HG02571 (cell line): ENCODE data around the gene TUBA1C.
"Not testable (repeated sequence)": the region's sequence is repeated elsewhere in the genome, so short reads cannot be mapped to it uniquely, and the experiment has no call there.

ENCODE experiments used
- ATAC-seq: cut with Tn5 transposase; IDR thresholded peaks from one replicate; pipeline ENCODE4 v1.9.1; 2021; ENCODE audit warnings: mild to moderate bottlenecking, moderate library complexity; ENCODE audit not compliant: unreplicated experiment

TUBA1C gene

DNA sequence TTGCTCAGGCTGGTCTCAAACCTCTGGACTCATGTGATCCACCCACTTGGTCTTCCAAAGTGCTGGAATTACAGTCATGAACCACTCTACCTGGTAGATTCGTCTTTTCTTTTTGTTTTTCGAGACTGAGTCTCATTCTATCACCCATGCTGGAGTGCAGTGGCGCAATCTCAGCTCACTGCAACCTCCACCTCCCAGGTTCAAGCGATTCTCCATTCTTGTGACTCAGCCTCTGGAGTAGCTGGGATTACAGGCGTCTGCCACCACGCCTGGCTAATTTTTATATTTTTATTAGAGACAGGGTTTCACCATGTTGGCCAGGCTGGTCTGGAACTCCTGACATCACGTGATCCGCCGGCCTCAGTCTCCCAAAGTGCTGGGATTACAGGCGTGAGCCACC lies 9.4 kb upstream of the TUBA1C start:
- ATAC-seq, result not testable (repeated sequence)

- no peak for ATAC-seq
Measured at GRCh38 chr12:49255857-49256637, 8.8 kb upstream of the TUBA1C start.

- not testable (repeated sequence) for ATAC-seq
Measured at GRCh38 chr12:49257508-49258184, 7.2 kb upstream of the TUBA1C start.

GRCh38 chr12:49259452-49259851 lies 5.4 kb upstream of the TUBA1C start:
- no peak for ATAC-seq

DNA sequence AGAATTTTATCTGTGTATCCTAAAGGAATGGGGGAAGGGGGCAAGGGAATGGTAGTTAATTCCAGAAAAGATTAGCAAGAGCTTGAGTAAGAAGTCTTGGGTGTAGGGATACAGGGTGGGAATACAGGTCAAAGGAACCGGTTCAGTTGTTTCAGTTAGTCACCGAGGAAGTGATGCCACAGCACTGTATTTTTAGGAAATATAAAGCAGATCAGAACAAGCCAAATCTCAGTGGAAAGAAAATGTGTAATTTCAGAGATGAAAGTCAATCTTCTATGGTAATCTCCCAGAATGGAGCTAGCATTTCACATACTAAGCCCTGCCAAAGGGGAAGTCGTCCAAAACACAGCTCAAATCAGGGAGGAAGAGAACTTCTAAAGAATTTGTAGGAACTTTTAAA lies 4.7 kb upstream of the TUBA1C start:
- ATAC-seq, result no peak

DNA sequence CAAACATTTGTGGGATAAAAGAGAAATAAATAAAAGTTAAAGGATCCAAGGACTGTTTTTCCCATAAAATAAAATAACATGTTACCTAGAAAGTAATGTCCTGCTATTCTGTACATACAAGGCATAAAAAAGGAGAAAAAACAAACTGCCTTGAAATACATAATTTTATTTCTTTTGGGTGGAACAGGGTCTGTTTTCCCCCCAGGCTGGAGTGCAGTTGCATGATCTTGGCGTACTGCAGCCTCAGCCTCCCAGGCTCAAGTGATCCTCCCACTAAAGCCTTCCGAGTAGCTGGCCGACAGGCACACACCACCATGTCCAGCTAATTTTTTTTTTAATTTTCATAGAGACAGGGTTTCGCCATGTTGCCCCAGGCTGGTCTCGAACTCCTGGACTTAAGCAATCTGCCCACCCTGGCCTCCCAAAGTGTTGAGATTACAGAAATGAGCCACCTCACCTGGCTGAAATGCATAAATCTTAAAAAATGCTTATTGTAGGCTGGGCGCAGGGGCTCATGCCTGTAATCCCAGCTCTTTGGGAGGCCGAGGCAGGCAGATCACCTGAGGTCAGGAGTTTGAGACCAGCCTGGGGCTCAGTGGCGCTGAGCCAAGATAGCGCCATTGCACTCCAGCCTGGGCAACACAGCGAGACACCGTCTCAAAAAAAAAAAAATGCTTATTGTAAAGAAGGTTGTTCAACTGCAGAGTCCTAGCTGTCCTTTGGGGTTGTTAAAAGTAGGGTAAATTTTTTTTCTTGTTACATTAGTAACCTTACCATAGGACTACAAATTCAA lies 4.1 kb upstream of the TUBA1C start:
- no peak for ATAC-seq

DNA sequence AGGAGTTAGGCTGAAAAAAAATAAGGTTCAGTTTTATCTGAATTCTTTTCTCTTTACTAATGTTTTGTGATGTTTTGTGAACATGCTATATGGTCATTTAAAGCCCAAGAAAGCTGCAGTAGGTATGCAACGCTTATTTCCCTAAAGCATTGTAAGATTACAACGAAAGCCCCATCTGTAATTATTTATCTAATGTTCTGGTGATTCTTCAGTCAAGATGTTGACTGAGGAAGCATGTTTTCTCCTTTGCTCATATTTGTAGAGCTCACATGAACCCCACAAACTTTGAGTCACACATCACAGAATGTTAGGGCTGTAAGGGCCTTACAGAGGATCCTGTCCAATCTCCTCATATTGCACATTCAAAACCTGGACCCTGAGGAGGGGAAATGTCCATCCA lies 3.2 kb upstream of the TUBA1C start:
- no peak for ATAC-seq

GRCh38 chr12:49263400-49263763 lies 1.5 kb upstream of the TUBA1C start:
- no peak for ATAC-seq

GRCh38 chr12:49264466-49264872 lies 413 bp upstream of the TUBA1C start:
- ATAC-seq, result peak; percentile 29

DNA sequence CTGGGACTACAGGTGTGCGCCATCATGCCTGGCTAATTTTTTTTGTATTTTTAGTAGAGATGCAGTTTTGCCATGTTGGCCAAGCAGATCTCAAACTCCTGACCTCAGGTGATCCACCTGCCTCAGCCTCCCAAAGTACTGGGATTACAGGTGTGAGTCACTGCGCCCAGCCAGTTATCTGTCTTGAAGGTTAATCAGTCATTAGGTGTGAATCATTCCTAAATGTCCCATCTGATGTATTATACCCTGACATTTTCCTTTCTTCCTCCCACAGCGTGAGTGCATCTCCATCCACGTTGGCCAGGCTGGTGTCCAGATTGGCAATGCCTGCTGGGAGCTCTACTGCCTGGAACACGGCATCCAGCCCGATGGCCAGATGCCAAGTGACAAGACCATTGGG lies 4.3 kb downstream of the TUBA1C start:
- ATAC-seq, result not testable (repeated sequence)

DNA sequence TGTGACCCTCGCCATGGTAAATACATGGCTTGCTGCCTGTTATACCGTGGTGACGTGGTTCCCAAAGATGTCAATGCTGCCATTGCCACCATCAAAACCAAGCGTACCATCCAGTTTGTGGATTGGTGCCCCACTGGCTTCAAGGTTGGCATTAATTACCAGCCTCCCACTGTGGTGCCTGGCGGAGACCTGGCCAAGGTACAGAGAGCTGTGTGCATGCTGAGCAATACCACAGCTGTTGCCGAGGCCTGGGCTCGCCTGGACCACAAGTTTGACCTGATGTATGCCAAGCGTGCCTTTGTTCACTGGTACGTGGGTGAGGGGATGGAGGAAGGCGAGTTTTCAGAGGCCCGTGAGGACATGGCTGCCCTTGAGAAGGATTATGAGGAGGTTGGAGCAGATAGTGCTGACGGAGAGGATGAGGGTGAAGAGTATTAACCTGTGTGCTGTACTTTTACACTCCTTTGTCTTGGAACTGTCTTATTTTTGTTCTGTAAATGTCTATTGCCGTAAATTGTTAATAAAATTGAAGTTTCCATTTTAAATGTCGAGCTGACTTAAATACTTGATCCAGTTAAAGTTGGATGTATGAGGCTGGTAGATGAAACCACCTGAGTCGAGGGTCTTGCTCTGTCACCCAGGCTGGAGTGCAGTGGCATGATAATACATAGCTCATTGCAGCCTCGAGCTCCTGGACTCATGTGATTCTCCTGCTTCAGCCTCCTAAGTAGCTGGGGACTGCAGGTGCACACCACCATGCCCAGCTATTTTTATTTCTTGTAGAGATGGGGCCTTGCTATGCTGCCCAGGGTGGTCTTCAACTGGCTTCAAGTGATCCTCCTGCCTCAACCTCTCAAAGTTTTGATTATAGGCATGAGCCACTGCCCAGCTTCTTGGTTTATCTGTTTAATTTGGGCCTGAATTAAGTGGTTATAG lies 8.2 kb downstream of the TUBA1C start:
- ATAC-seq, result no peak

- ATAC-seq, result no peak
Measured at GRCh38 chr12:49273726-49274395, 9.0 kb downstream of the TUBA1C start.

DNA sequence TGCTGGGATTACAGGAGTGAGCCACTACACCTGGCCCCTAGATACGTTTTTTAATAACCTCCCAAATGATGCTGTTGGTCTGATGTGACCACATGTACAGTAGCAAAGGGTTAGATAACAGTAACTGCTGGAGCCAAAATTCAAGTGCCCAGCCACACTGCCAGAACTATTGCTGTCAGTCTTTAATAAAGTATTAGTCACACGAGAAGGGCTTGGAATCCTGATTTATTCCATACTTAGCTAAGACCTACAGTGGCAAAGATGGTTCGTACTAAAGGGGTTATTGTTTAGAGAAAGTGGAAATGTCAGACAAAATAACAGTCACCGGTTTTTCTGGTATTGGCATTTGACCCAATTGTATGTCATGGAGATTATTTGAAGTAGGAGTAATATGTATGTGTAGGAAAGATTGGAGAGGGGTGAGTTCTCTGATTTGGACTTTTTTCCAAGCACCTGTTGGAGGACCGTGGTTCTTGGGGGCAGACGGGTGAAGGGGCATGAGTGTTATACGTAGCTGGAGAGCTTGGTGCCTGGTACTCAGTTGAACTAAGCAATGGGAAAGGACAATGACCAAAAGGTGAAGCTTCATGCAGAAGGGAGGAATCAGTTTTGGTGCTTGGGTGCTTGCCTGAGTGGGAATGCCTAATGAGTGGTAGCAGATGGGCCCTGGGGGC lies 9.7 kb downstream of the TUBA1C start:
- no peak for ATAC-seq

- no peak for ATAC-seq
Measured at GRCh38 chr12:49276304-49277290, 11.7 kb downstream of the TUBA1C start.

DNA sequence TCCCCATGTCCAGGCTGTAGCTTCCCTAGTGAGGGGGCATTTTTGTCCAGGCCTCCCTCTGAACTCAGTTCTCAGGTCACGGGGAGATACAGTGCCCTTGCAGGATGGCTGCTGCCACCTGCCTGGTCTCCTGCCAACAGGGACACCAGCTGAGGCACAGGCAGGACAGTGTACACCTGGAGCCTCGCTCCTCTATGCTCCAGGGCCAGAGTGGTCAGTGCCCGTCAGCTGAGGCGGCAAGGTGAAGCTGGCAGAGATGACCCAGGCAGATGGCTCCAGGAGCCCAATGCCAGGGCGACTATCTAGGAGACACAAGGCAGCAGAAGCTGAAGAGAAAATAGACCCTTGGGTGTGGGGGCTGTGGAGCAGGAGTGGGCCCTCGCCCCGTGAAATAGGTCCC lies 12.6 kb downstream of the TUBA1C start:
- ATAC-seq, result no peak

DNA sequence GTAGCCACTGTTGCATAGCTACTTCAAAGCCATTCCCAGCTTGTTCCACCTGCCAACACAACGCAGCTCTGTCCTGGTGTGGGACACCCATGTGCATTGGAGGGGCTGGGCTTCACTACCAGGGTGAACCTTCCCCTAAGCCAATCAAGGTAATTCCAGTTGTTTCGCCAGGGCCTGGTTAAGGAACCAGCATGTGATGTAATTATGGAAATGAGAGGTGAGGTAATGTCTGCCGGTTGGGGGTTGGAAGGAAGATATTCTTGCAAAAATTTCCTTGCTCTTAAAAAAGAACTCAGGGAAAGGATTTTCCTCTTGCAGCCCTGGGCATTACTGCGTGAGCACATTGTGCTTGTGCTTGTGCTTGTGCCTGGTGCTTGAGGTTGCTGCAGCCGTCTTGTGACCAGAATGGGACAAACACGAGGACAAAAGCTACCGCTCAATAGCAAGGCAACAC lies 14.9 kb downstream of the TUBA1C start:
- ATAC-seq, result no peak

- ATAC-seq, result not testable (repeated sequence)
Measured at GRCh38 chr12:49280545-49280944, 15.7 kb downstream of the TUBA1C start.

GRCh38 chr12:49282302-49282701 lies 17.4 kb downstream of the TUBA1C start:
- no peak for ATAC-seq
